HL-60 (cell line): Measurements from ENCODE around the gene TCAIM.

ENCODE experiments used
- GABPA ChIP-seq: IDR thresholded peaks from 2 replicates; pipeline ENCODE4 v1.6.1; 2012; ENCODE audit warnings: low read depth
- POLR2AphosphoS5 ChIP-seq: IDR thresholded peaks from 2 replicates; pipeline ENCODE4 v1.6.1; 2012; ENCODE audit warnings: low read depth
- SPI1 ChIP-seq: IDR thresholded peaks from 2 replicates; pipeline ENCODE4 v1.6.1; 2012; ENCODE audit warnings: low read depth, mild to moderate bottlenecking, borderline replicate concordance
- TF ChIP-seq, protein P1 (sequence below): IDR thresholded peaks from one replicate; pipeline ENCODE4 v1.5.1; 2011; ENCODE audit warnings: low read length, control low read depth, inconsistent platforms; ENCODE audit not compliant: insufficient read depth
- TF ChIP-seq, protein P2 (sequence below): IDR thresholded peaks from 2 replicates; pipeline ENCODE4 v1.6.1; 2012; ENCODE audit warnings: low read depth; ENCODE audit not compliant: insufficient replicate concordance

DNA sequence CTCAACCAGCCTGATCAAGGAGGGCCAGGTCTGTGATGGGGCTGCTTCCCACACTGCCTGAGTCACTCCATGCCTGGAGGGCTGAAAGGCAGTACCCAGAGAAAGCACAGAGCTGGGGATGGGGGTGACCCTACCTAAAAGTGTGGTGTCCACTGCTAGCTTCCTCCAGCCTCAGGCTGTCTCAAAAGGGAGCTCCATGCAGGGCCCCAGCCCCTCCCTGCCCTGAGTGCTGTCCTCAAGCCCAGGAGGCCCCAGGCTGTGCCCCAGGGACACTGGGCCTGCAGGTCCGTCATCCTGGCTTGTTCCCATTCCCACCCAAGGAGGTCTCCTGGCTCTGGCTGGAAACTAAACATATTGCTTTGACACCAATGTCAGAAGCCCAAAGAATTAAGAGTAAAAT, 82.1 kb downstream of the TCAIM start:
- TF ChIP-seq, protein P1, sequence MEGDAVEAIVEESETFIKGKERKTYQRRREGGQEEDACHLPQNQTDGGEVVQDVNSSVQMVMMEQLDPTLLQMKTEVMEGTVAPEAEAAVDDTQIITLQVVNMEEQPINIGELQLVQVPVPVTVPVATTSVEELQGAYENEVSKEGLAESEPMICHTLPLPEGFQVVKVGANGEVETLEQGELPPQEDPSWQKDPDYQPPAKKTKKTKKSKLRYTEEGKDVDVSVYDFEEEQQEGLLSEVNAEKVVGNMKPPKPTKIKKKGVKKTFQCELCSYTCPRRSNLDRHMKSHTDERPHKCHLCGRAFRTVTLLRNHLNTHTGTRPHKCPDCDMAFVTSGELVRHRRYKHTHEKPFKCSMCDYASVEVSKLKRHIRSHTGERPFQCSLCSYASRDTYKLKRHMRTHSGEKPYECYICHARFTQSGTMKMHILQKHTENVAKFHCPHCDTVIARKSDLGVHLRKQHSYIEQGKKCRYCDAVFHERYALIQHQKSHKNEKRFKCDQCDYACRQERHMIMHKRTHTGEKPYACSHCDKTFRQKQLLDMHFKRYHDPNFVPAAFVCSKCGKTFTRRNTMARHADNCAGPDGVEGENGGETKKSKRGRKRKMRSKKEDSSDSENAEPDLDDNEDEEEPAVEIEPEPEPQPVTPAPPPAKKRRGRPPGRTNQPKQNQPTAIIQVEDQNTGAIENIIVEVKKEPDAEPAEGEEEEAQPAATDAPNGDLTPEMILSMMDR: no peak
- TF ChIP-seq, protein P2, sequence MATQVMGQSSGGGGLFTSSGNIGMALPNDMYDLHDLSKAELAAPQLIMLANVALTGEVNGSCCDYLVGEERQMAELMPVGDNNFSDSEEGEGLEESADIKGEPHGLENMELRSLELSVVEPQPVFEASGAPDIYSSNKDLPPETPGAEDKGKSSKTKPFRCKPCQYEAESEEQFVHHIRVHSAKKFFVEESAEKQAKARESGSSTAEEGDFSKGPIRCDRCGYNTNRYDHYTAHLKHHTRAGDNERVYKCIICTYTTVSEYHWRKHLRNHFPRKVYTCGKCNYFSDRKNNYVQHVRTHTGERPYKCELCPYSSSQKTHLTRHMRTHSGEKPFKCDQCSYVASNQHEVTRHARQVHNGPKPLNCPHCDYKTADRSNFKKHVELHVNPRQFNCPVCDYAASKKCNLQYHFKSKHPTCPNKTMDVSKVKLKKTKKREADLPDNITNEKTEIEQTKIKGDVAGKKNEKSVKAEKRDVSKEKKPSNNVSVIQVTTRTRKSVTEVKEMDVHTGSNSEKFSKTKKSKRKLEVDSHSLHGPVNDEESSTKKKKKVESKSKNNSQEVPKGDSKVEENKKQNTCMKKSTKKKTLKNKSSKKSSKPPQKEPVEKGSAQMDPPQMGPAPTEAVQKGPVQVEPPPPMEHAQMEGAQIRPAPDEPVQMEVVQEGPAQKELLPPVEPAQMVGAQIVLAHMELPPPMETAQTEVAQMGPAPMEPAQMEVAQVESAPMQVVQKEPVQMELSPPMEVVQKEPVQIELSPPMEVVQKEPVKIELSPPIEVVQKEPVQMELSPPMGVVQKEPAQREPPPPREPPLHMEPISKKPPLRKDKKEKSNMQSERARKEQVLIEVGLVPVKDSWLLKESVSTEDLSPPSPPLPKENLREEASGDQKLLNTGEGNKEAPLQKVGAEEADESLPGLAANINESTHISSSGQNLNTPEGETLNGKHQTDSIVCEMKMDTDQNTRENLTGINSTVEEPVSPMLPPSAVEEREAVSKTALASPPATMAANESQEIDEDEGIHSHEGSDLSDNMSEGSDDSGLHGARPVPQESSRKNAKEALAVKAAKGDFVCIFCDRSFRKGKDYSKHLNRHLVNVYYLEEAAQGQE: no peak
- TF ChIP-seq POLR2AphosphoS5 (no peak), GABPA (no peak), SPI1 (no peak)
